HEK293 (cell line): ENCODE data around the gene HK2.

ENCODE experiments used
- CTCF ChIA-PET: fragments of 350-600 bp; formaldehyde crosslinking; extraction: SDS; loops from one replicate; lab custom pipeline; 2021; ENCODE audit warnings: antibody characterized with exemption; lab: Yijun Ruan, JAX
- POLR2A ChIA-PET: fragments of 300-600 bp; formaldehyde crosslinking; extraction: SDS; loops from one replicate; lab custom pipeline; 2020; ENCODE audit warnings: antibody characterized with exemption, inconsistent platforms; lab: Yijun Ruan, JAX
- H3K27ac ChIP-seq: fragments of 200-500 bp; sonication (Bioruptor generic); 2 replicates; pipeline ENCODE4 v1.5.1; 2014; ENCODE audit warnings: low read depth, low read length, control low read depth, inconsistent platforms; ENCODE audit errors: extremely low read depth
- H3K36me3 ChIP-seq, 2 experiments: fragments of 200-500 bp in 1 of 2; sonication (Bioruptor generic) in 1 of 2; 1 replicate in 1 of 2; 2 replicates in 1 of 2; pipeline ENCODE4 v1.5.1; 2014 to 2017; ENCODE audit warnings: inconsistent platforms in 2 of 2, low read length in 2 of 2; ENCODE audit not compliant: control insufficient read depth in 2 of 2, insufficient read depth in 1 of 2
- H3K4me1 ChIP-seq: fragments of 200-500 bp; sonication (Bioruptor generic); 2 replicates; pipeline ENCODE4 v1.5.1; 2014; ENCODE audit warnings: mild to moderate bottlenecking, low read length, inconsistent platforms; ENCODE audit not compliant: control insufficient read depth, insufficient read depth
- H3K4me3 ChIP-seq: 2 replicates; pipeline ENCODE4 v1.5.1; 2011; ENCODE audit warnings: low read depth, mild to moderate bottlenecking, control low read depth, low read length, moderate library complexity
- H3K9me3 ChIP-seq: fragments of 200-500 bp; sonication (Bioruptor generic); 2 replicates; pipeline ENCODE4 v1.5.1; 2014; ENCODE audit warnings: low read depth, low read length, inconsistent platforms; ENCODE audit not compliant: control insufficient read depth, insufficient read depth
- HOXA7 ChIP-seq: sonication (generic); formaldehyde crosslinking; IDR thresholded peaks from 2 replicates; pipeline ENCODE4 v1.8.1; 2022; ENCODE audit warnings: missing genetic modification reagents, borderline replicate concordance
- INSM2 ChIP-seq: fragments of 450-650 bp; formaldehyde crosslinking; IDR thresholded peaks from 2 replicates; pipeline ENCODE4 v1.5.1; 2016; ENCODE audit warnings: missing biosample characterization, missing genetic modification characterization
- KLF17 ChIP-seq: fragments of 450-650 bp; formaldehyde crosslinking; IDR thresholded peaks from 2 replicates; pipeline ENCODE4 v1.5.1; 2016; ENCODE audit warnings: missing biosample characterization, missing genetic modification characterization
- SALL2 ChIP-seq: fragments of 450-650 bp; formaldehyde crosslinking; IDR thresholded peaks from 2 replicates; pipeline ENCODE4 v1.5.0; 2017; ENCODE audit warnings: missing biosample characterization, mild to moderate bottlenecking, missing genetic modification characterization, borderline replicate concordance
- TRIM28 ChIP-seq: IDR thresholded peaks from 2 replicates; pipeline ENCODE4 v1.6.1; 2011; ENCODE audit warnings: low read length, control low read depth, borderline replicate concordance
- ZBTB26 ChIP-seq: fragments of 450-650 bp; formaldehyde crosslinking; optimal IDR thresholded peaks from 2 replicates; pipeline ENCODE3; 2016; ENCODE audit warnings: missing biosample characterization, mild to moderate bottlenecking, missing genetic modification characterization
- ZNF280D ChIP-seq: fragments of 450-650 bp; formaldehyde crosslinking; IDR thresholded peaks from 2 replicates; pipeline ENCODE4 v1.5.1; 2016; ENCODE audit warnings: missing biosample characterization, missing genetic modification characterization
- ZNF292 ChIP-seq: fragments of 450-650 bp; formaldehyde crosslinking; IDR thresholded peaks from 2 replicates; pipeline ENCODE4 v1.5.1; 2016; ENCODE audit warnings: low read depth, missing biosample characterization, missing genetic modification characterization, borderline replicate concordance
- ZNF341 ChIP-seq: fragments of 450-650 bp; formaldehyde crosslinking; IDR thresholded peaks from 2 replicates; pipeline ENCODE4; 2016; ENCODE audit warnings: low read depth, missing biosample characterization, missing genetic modification characterization
- ZNF404 ChIP-seq: fragments of 450-650 bp; formaldehyde crosslinking; IDR thresholded peaks from 2 replicates; pipeline ENCODE4 v1.5.1; 2017; ENCODE audit warnings: missing biosample characterization, missing genetic modification characterization
- ZNF488 ChIP-seq: fragments of 450-650 bp; formaldehyde crosslinking; IDR thresholded peaks from 2 replicates; pipeline ENCODE4 v1.5.1; 2016; ENCODE audit warnings: missing biosample characterization, missing genetic modification characterization
- ZNF521 ChIP-seq: fragments of 450-650 bp; formaldehyde crosslinking; IDR thresholded peaks from 2 replicates; pipeline ENCODE4 v1.5.1; 2017; ENCODE audit warnings: missing biosample characterization, mild to moderate bottlenecking, missing genetic modification characterization
- ZNF600 ChIP-seq: fragments of 450-650 bp; formaldehyde crosslinking; IDR thresholded peaks from 2 replicates; pipeline ENCODE4 v1.5.1; 2016; ENCODE audit warnings: missing biosample characterization, missing genetic modification characterization
- ZNF626 ChIP-seq: fragments of 450-650 bp; sonication (Bioruptor Pico); formaldehyde crosslinking; IDR thresholded peaks from 2 replicates; pipeline ENCODE4 v1.5.1; 2018; ENCODE audit warnings: missing biosample characterization, missing genetic modification characterization, inconsistent platforms
- ZNF704 ChIP-seq: fragments of 450-650 bp; formaldehyde crosslinking; IDR thresholded peaks from 2 replicates; pipeline ENCODE4 v1.5.1; 2016; ENCODE audit warnings: missing biosample characterization, missing genetic modification characterization
- ZNF843 ChIP-seq: fragments of 450-650 bp; formaldehyde crosslinking; IDR thresholded peaks from 2 replicates; pipeline ENCODE4 v1.5.1; 2016; ENCODE audit warnings: missing biosample characterization, missing genetic modification characterization

Gene HK2

GRCh38 chr2:74910245-74910644 lies 76.3 kb downstream of the HK2 start:
- no peak overlapping the region for H3K27ac ChIP-seq
- CTCF ChIA-PET, result no interaction called here
- H3K9me3 ChIP-seq, result no peaks in the 10 kb centered on the region
- TF ChIP-seq INSM2 (tag by site-specific recombination) (no peak), ZNF488 (tag by site-specific recombination) (no peak), ZNF341 (no peak), ZNF600 (tag by site-specific recombination) (no peak), ZBTB26 (tag by site-specific recombination) (no peak), ZNF704 (tag by site-specific recombination) (no peak), TRIM28 (no peak)
- TF ChIP-seq, all 188 proteins: peak for 0
- Histone ChIP-seq H3K4me3 (no peak overlapping the region), H3K4me1 (no peaks in the 10 kb centered on the region), H3K36me3 (no peaks in the 10 kb centered on the region)
- POLR2A ChIA-PET, result no interaction called here

- TF ChIP-seq SALL2 (tag by site-specific recombination) (no peak), HOXA7 (CRISPR knock-in tag) (no peak)
- ChIA-PET CTCF (no interaction called here), POLR2A (no interaction called here)
- Histone ChIP-seq H3K9me3 (no peaks in the 10 kb centered on the region), H3K27ac (no peak overlapping the region), H3K4me3 (no peak overlapping the region), H3K36me3 (no peaks in the 10 kb centered on the region), H3K4me1 (no peaks in the 10 kb centered on the region)
These were observed 77.1 kb downstream of the HK2 start for GRCh38 chr2:74911061-74911460.

- H3K9me3 ChIP-seq, result no peaks in the 10 kb centered on the region
- no peak overlapping the region for H3K4me3 ChIP-seq
- POLR2A ChIA-PET, result no interaction called here
- H3K27ac ChIP-seq, result no peak overlapping the region
- TF ChIP-seq ZNF626 (tag by site-specific recombination) (no peak), ZNF404 (tag by site-specific recombination) (no peak), KLF17 (no peak), ZNF341 (no peak), ZNF292 (no peak), ZNF280D (no peak), ZNF843 (tag by site-specific recombination) (no peak), ZNF521 (tag by site-specific recombination) (no peak), TRIM28 (no peak)
- no peaks in the 10 kb centered on the region for H3K4me1 ChIP-seq
- H3K36me3 ChIP-seq, result no peaks in the 10 kb centered on the region
- CTCF ChIA-PET, result interaction anchor here (0.6 to 1.2 kb wide), 4 partner anchors 109 to 693 kb away, joined by 3 to 7 read pairs (median 4); no protein-coding TSS in a partner anchor
These were observed 81.8 kb downstream of the HK2 start for GRCh38 chr2:74915743-74916142.
